ENCODE results near the gene NUDT14.

The NUDT14 gene

GRCh38 chr14:105178069-105178867, 2.8 kb downstream of the NUDT14 start:
- H3K4me3 ChIP-seq (ENCODE audit: low read depth, low read length): no peak overlapping the region
- DNase-seq (ENCODE audit: low read depth): no peak
- no peak for TF ChIP-seq CTCF (IDR thresholded peaks at IDR 0.05; ENCODE audit: low read depth, low read length, missing control alignments)

DNA sequence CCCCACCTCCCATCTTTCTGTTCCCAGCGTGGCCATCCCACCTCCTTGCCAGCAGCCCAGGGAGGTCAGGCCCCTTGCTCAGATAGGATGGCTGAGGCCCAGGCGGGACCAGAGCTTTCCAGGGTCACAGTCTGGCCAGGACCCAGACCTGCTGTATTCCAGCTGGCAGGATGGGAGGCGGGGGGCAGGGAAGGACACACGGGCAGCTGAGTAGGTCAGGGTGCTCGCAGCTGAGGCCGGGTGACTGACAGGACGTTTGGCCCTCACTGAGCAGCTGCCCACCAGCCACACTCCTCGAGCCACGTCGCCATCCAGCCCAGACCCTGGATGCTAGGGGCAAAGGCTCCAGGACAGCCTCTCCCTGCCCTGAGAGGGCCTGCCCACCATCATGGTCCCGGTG, 4.0 kb downstream of the NUDT14 start:
- no peak for TF ChIP-seq CTCF (IDR thresholded peaks at IDR 0.05; ENCODE audit: low read depth, low read length, missing control alignments)
- no peak overlapping the region for H3K4me3 ChIP-seq (ENCODE audit: low read depth, low read length)
- no peak for DNase-seq (ENCODE audit: low read depth)

DNA sequence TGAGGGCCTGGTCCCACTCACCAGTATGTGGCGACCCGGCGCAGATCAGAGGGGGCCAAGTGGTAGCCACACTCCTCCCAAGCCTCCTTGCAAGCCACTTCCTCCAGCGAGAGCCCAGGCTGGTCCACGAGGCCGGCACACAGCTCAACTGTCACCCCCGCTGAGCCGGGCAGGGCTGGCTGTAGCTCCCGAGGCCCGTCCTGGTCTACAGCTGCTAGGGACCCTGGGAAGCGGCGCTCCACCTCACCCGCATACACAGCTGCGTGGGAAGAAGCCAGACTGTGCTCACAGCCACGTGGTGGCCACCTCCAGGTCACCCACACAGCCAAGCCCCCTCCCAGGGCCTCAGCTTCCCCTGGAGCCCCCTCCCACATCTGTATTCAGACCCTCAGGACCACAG, 4.6 kb downstream of the NUDT14 start:
- DNase-seq (ENCODE audit: low read depth): no peak
- TF ChIP-seq CTCF (IDR thresholded peaks at IDR 0.05; ENCODE audit: low read depth, low read length, missing control alignments): no peak
- H3K4me3 ChIP-seq (ENCODE audit: low read depth, low read length): no peak overlapping the region

- DNase-seq (ENCODE audit: low read depth): no peak
- H3K4me3 ChIP-seq (ENCODE audit: low read depth, low read length): no peak overlapping the region
- TF ChIP-seq CTCF (IDR thresholded peaks at IDR 0.05; ENCODE audit: low read depth, low read length, missing control alignments): no peak
Measured at GRCh38 chr14:105173901-105174894, 6.9 kb downstream of the NUDT14 start.

DNA sequence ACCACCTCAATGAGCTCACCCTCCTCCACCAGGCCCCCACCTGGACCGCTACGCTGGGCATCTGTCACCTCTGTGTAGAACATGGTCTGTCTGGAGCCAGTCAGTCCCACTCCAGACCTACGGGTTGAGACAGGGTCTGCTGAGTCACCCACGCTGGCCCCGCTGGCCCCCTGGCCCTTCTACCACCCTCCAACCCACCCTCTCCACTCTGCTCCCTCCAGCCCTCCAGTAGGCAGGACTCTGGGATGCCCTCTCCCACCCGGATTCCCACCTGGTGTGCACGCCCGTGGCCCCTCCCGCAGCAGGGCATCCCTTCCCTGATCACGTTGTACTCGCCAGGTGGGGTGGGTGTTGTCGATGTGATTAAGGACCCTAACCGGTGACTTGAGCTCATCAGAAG, 8.0 kb downstream of the NUDT14 start:
- no peak for TF ChIP-seq CTCF (IDR thresholded peaks at IDR 0.05; ENCODE audit: low read depth, low read length, missing control alignments)
- H3K4me3 ChIP-seq (ENCODE audit: low read depth, low read length): no peak overlapping the region
- DNase-seq (ENCODE audit: low read depth): no peak

- DNase-seq (ENCODE audit: low read depth): no peak
- H3K4me3 ChIP-seq (ENCODE audit: low read depth, low read length): no peak overlapping the region
- TF ChIP-seq CTCF (IDR thresholded peaks at IDR 0.05; ENCODE audit: low read depth, low read length, missing control alignments): no peak
Measured at GRCh38 chr14:105172476-105172875, 8.6 kb downstream of the NUDT14 start.
